Activated CD8-positive, alpha-beta memory T cell treated with anti-CD3 and anti-CD28 coated beads for 24 hours (primary cell): ENCODE data around the gene MAG.

Source experiments
- DNase-seq: peaks from one replicate; pipeline ENCODE4 v3.0.0-alpha.2; 2020

MAG gene

GRCh38 chr19:35321291-35321690 is 29.3 kb downstream of the MAG start:
- no peak for DNase-seq

- DNase-seq = no peak
Measured at GRCh38 chr19:35322014-35322413, 30.1 kb downstream of the MAG start.

- DNase-seq = no peak
Measured at GRCh38 chr19:35327642-35328041, 35.7 kb downstream of the MAG start.

GRCh38 chr19:35328851-35329285 is 36.9 kb downstream of the MAG start, which contains the start of gene CD22:
CD22 (plus strand) TSS chr19:35329187; CDS start chr19:35332041, 2,854 bp downstream.
- no peak for DNase-seq

- no peak for DNase-seq
Measured at GRCh38 chr19:35329323-35329722, 37.4 kb downstream of the MAG start.

GRCh38 chr19:35330475-35330874 is 38.5 kb downstream of the MAG start:
- no peak for DNase-seq

- no peak for DNase-seq
Measured at GRCh38 chr19:35331551-35332214, 39.7 kb downstream of the MAG start.

- DNase-seq = no peak
Measured at GRCh38 chr19:35332817-35333216, 40.9 kb downstream of the MAG start.

- DNase-seq = no peak
Measured at GRCh38 chr19:35334144-35334753, 42.3 kb downstream of the MAG start.

GRCh38 chr19:35336166-35336955 is 44.4 kb downstream of the MAG start:
- no peak for DNase-seq

GRCh38 chr19:35337097-35337983 is 45.4 kb downstream of the MAG start:
- DNase-seq = no peak

- no peak for DNase-seq
Measured at GRCh38 chr19:35337984-35338296, 46.0 kb downstream of the MAG start.

GRCh38 chr19:35340431-35340830 is 48.5 kb downstream of the MAG start:
- no peak for DNase-seq

- DNase-seq = no peak
Measured at GRCh38 chr19:35341006-35341405, 49.0 kb downstream of the MAG start.

- DNase-seq = no peak
Measured at GRCh38 chr19:35341565-35342225, 49.7 kb downstream of the MAG start.

- no peak for DNase-seq
Measured at GRCh38 chr19:35342430-35342829, 50.5 kb downstream of the MAG start.

- DNase-seq = no peak
Measured at GRCh38 chr19:35344511-35345031, 52.6 kb downstream of the MAG start.

GRCh38 chr19:35345671-35346111 is 53.7 kb downstream of the MAG start:
- DNase-seq = no peak

GRCh38 chr19:35346193-35347052 is 54.5 kb downstream of the MAG start:
- peak; percentile 86 for DNase-seq

- DNase-seq = peak; percentile 83
Measured at GRCh38 chr19:35347171-35347929, 55.4 kb downstream of the MAG start, which contains the start of gene FFAR1. FFAR1 (plus strand) TSS chr19:35347902; CDS start chr19:35351552, 3,650 bp downstream.
